Activated naive CD8-positive, alpha-beta T cell treated with anti-CD3 and anti-CD28 coated beads, Interleukin-2, amount 50 U/mL, for 16 hours (primary cell): ENCODE measurements around the gene RCBTB2.

ENCODE experiments used
- DNase-seq: peaks from one replicate; pipeline ENCODE4 v3.0.0-alpha.2; 2020; ENCODE audit warnings: low read depth, low spot score

Gene RCBTB2

DNA sequence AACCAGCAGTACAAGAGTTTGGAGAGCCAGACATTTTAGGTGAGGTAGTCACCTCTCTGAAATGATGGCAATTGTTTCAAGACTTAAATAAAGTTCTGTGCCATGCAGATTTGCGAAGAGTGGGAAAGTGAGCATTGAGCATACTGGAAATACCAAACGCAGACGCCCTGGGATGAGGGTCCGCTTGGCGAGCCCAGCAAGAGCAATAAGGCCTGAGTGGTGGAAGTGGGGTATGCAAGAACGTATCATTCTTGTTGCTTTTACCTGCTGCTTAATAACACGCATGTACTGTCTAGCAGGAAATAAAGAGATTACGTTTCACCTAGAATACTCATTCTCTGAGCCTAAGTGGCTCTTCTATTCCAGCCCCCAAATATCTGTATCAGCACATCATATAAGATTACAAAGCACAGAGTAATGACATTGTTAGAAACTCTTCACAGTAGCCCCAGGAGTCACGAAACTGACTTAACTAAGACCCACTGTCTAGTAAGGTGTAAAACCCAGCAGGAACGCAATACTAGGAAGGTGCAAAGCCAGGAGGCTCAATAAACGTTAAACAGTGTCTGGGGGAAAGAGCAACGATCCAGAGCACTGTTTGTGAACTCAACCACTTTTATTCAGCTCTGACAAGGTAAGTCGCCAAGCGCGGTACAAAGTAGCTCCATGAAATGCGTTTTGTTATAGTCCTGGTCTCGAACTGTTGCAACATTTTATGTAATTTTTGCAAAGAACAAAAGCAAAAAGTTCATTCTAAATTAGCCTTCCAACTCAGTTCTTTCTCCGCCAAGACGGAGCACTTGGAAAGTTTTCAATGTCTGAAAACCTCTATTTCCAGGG is 1.2 kb downstream of the RCBTB2 start:
- no peak for DNase-seq

DNA sequence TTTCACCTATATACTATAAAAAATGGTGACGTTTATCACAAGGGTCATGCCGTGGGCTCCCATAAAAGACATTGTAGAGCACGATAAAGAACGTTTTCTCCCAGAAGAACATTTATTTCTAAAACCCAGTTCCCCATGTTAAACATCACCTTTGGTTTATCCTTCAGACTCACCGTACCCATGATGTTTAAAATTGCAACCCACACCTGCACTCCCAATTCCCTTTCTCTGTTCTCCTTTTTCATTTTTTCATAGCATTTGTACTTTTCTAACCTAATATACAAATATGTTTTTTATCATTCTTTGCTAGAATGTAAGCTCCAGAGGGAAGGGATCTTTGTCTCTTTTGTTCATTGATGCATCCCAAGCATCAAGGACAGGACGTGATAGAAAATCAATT is 2.0 kb downstream of the RCBTB2 start:
- no peak for DNase-seq

- no peak for DNase-seq
Measured at GRCh38 chr13:48528720-48529119, 4.2 kb downstream of the RCBTB2 start.

GRCh38 chr13:48527955-48528354 is 4.9 kb downstream of the RCBTB2 start:
- DNase-seq, result no peak

- no peak for DNase-seq
Measured at GRCh38 chr13:48526286-48526685, 6.6 kb downstream of the RCBTB2 start.

DNA sequence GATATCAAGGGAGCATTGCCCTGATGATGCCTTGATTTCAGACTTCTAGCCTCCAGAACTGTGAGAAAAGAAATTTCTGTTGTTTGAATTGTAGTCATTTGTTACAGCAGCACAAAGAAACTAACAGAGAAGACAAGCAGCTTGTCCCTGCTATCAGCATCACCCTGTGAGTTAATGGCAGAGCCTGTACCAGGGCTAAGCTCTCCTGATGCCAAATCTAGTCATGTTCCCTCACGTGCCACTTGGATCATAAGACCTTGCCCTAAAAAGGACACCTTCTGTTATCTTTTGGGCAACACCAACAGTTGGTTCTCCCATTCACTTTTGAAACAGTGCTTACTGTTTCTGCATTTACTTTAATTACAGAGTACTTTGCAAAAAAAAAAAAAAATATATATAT is 14.8 kb downstream of the RCBTB2 start:
- no peak for DNase-seq

DNA sequence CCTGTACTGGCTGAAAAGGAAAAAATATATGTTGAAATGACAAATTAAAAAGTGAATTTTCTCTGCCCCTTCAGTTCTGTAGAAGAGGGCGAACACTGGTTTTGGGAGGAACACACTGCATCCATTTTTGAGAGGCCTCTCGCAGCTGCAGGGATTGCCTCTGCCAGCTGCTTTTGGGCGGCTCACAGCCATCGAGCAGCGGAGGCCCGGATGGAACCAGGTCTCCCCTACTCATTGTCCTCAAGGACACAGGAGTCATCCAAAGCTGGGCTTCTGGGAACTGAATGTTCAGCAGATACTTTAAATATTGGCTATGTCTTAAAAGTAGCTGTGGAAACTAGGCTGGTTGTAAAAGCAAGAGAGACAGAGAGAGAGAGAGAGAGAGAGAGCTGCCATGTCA is 17.1 kb downstream of the RCBTB2 start:
- no peak for DNase-seq

DNA sequence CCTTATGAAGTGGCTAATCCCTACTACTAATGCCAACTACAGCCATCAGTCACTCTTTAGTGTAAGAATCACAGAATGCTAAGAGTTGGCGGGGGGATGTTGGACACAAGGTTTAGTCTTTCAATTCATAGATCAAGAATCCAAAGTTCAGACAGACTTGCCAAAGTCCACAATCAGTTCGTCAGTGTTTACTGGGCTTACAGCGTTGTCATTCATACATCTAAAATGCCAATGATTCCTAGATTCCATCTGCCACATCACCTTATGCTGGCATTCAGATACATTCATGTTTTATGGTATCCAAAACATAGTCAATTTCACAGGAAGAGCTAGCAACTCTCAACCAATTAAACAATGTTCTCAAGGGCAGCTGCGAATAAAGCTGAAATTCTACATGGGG is 18.1 kb downstream of the RCBTB2 start:
- DNase-seq, result no peak

DNA sequence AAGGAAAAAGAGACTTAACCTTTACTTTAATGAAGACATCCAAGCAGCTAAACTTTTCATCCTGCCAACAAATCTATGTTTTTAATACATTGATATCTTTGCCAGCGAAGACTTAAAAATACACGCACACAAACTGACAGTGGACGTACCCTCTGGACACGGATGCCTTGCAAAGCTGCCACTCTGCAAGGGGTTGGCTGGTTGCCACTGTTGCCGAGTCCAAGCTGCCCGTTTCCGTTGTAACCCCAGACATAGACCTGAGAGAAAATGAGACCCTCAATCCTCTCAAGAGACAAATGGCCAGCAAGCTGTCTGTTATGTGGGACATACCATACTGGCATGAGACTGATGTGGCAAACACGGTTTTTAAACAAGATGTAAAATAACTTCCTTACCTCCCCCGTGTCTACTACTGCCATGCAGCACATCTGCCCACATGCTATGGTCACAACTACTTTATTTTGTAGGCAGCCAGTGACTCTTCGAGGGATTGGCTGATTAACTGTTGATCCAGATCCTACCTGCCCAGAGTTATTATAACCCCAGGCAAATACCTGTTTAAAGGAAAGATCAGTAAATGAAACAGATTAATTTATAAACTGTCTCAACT is 21.2 kb downstream of the RCBTB2 start:
- no peak for DNase-seq

- no peak for DNase-seq
Measured at GRCh38 chr13:48510698-48511097, 22.2 kb downstream of the RCBTB2 start.

DNA sequence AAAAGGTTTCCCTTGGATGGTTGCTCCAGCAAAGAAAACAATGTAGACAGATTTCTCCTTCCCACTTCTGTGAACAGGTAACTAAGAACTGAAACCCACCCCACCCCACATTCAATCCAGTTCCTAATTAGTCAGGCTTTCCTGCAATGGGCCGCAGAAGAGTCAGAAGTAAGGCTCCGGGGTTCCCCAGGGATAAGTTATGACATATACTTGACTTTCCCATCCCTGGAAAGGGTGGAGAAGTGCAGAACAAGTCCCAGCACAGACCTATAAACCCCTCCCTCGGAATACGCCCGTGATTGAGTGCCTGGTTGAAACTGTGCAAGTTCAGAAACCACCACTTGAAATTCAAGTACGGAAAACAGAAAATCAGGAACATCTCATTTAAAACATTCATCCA is 24.9 kb downstream of the RCBTB2 start:
- DNase-seq, result no peak

GRCh38 chr13:48507021-48507420 is 25.9 kb downstream of the RCBTB2 start:
- DNase-seq, result no peak

- no peak for DNase-seq
Measured at GRCh38 chr13:48506092-48506701, 26.7 kb downstream of the RCBTB2 start.

GRCh38 chr13:48505597-48506091 is 27.2 kb downstream of the RCBTB2 start:
- DNase-seq, result no peak

- no peak for DNase-seq
Measured at GRCh38 chr13:48505012-48505411, 27.9 kb downstream of the RCBTB2 start.

DNA sequence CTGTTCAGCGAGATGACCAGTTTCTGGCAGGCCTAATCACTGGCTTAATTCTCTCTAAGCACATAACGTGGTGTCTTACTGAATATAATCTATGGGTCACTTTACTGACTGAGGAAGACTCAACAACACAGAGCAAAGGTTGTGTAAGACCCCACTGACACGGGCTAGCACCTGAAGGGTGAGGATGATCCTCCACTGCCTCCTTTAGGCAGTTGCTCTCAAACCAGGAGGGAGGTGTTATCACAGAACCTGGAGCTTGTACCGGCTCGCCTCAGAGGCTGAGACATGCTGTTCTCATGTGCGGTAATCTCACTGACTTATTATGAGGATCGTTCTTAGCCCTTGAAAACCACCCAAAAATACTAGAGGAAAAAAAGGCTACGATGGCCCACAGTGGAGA is 28.3 kb downstream of the RCBTB2 start:
- DNase-seq, result no peak

DNA sequence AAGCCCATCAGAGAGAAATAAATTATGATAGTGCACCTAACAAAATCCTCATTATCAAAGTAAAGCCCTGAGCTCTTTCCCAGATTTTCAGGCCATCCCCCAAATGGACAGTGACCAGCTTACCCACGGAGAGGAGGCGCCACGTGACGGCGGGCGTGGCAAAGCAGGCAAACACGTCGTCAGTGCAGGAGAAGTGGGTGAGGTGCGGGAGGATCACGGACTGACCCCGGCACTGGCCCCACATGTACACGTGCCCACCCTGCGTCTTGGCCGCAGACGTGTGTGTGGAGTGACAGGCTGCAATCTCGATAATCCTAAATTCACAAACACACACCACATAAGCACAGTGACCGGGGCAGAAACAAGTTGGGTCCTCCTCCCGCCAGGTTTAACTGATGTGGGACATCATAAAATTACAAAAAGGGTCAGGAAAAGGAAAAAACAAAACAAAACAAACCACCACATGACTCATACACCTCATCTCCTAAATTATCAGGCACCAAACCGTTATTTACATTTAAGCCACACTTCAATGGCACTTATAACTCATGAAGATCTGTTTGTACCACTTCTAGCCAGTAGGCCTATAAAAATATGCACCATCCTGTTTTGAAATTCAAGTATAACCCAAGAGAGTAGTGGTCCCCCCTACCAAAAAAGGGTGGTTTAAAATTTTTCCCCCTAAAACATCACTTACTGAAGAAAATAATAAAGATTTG is 30.1 kb downstream of the RCBTB2 start:
- DNase-seq, result no peak

GRCh38 chr13:48501705-48502104 is 31.2 kb downstream of the RCBTB2 start:
- no peak for DNase-seq

DNA sequence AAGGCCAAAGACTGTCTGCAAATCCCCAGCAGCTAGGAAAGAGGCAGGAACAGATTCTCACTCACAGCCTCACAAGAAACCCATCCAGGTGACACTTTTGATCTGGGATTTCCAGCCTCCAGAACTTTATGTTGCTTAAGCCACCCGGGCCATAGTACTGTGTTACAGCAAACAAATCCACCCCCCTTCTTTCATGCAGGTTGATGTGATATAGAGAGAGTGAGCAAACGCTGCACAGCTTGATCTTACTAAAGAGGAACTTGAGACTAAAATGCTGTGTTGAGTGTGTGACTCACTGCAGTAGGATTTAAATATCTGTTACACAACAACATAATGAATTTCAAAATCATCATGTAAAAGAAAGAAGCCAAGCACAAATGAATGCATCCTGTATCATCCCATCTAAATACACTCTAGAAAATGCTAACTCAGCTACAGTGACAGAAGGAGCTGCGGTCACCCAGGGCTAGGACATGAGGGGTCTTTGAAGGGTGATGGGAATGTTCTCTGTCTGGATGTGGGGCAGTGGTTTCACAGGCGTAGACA is 32.2 kb downstream of the RCBTB2 start:
- no peak for DNase-seq

DNA sequence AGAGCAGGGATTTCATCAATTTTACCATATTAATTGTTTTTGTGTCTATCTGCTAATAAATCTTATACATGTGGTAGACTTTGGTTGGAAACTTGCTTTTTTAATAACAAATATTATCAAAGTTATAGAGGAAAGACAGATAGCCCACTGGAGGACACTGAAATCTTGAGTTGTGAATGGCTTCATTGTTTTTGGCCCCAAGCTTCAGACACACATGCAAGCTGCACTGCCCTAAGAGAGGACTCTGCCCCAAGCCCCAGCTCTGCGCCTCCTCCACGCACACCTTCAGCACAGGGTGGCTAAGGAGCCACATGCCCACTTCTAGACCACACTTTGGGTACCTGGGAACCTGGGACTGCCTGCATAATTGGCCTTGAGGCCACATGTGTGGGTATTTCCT is 35.2 kb downstream of the RCBTB2 start:
- no peak for DNase-seq

- no peak for DNase-seq
Measured at GRCh38 chr13:48496271-48497161, 36.4 kb downstream of the RCBTB2 start.
